HG03025 (cell line): Measurements from ENCODE around the gene RASGRF1.

ENCODE experiments used
- ATAC-seq: cut with Tn5 transposase; IDR thresholded peaks from one replicate; pipeline ENCODE4 v1.9.1; 2021; ENCODE audit warnings: mild to moderate bottlenecking, moderate library complexity; ENCODE audit not compliant: unreplicated experiment, low FRiP score

Gene RASGRF1

GRCh38 chr15:79067969-79068368 is 22.6 kb downstream of the RASGRF1 start:
- ATAC-seq: no peak

DNA sequence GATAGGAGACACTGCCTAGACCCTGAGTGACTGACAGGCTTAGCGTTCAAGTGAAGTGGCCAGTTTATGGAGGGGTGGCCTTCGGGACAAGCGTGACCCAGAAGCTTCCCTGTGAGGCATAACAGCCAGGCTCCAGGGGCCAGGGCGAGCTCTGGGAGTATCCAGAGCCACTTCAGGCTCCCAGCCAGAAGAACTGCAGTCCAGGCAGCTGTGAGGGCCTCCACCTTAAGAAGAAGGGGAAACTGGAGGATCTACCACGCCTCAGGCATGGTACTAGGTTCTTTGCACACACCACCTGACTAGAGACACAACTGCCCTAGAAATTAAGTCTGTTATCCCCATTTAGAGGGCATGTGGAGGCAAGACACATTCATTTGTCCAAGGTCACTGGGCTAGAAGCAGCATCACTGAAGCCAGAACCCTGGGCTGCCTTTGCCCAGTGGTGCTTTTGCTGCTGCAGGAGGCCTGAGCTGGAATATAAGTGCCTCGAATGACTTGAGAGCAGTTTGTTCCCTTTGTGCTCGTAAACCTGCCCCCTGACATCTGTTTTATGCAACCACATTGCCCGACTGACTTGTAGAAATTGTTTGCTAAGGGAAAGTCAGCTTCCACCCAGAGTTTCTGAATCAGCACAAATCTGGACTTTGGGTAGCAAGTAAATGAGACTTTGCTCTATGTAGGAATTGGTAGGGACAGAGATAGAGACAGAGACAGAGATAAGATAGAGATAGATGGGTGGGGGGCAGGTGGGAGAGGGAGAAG is 23.3 kb downstream of the RASGRF1 start:
- ATAC-seq: no peak

- ATAC-seq: no peak
Observed at GRCh38 chr15:79066391-79067071, 24.0 kb downstream of the RASGRF1 start.

- ATAC-seq: no peak
Observed at GRCh38 chr15:79065706-79066376, 24.7 kb downstream of the RASGRF1 start.

- no peak for ATAC-seq
Observed at GRCh38 chr15:79065361-79065705, 25.2 kb downstream of the RASGRF1 start.

GRCh38 chr15:79064496-79064895 is 26.1 kb downstream of the RASGRF1 start:
- ATAC-seq: no peak

GRCh38 chr15:79060175-79060574 is 30.4 kb downstream of the RASGRF1 start:
- ATAC-seq: no peak

DNA sequence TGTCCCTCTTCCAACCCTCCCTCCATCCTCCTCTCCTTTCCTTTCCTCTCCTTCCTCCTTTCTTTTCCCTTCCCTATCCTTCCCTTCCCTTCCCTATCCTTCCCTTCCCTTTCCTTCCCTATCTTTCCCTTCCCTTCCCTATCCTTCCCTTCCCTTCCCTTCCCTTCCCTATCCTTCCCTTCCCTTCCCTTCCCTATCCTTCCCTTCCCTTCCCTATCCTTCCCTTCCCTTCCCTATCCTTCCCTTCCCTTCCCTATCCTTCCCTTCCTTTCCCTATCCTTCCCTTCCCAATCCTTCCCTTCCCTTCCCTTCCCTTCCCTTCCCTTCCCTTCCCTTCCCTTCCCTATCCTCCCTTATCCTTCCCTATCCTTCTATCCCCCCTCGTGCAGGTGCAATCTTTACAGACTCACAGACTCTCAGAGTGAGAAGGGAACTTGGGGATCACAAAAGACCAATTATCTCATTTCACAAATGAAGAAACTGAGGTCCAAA is 31.5 kb downstream of the RASGRF1 start:
- no peak for ATAC-seq

DNA sequence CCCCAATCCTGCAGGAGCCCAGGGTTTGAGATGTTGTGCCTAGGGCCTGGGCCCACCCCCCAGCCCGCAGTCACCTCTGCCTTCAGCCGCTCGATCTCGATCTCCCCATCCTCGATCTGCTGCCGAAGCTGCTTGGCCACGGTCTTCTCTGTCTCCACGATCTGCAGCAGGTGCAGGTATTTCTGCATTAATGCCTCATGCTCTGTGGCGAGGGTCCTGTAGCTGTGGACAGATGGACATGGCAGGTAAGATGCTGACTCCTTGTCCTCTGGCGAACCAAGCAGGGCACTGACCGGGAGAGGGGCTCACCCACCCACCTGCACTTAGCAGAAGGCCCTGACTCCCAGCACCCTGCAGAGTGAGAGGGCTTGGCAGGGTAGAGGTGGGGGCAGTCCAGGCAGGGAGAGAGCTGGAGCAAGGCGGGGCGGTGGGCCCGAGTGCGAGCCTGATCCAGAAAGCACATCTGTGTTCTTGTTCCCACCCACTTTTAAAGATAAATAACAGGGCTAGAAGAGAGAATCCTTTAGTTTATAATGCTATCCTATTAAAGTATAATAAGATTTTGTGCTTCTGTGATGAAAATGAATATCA is 32.2 kb downstream of the RASGRF1 start:
- no peak for ATAC-seq

GRCh38 chr15:79057050-79057449 is 33.5 kb downstream of the RASGRF1 start:
- ATAC-seq: no peak

DNA sequence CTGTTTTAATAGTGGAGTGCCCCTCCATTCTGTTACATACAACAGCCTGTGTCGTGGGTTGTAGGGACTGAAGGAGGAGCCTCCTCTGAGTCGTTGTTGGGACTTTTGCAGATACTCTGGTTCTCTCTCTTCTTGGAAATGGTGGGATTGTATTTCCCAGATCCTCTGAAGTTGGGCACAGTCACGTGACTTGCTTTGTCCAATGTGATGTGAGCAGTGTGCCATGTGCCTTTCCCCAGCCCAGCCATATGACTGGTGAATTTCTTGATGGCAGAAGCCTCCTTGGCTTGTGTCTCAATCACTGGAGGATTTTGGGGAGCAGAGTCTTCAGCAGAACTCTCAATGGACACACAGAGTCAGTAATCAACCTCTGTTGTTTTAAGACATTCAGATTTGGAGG is 36.2 kb downstream of the RASGRF1 start:
- no peak for ATAC-seq

GRCh38 chr15:79053894-79054293 is 36.7 kb downstream of the RASGRF1 start:
- ATAC-seq: no peak

GRCh38 chr15:79051941-79052731 is 38.4 kb downstream of the RASGRF1 start:
- no peak for ATAC-seq

DNA sequence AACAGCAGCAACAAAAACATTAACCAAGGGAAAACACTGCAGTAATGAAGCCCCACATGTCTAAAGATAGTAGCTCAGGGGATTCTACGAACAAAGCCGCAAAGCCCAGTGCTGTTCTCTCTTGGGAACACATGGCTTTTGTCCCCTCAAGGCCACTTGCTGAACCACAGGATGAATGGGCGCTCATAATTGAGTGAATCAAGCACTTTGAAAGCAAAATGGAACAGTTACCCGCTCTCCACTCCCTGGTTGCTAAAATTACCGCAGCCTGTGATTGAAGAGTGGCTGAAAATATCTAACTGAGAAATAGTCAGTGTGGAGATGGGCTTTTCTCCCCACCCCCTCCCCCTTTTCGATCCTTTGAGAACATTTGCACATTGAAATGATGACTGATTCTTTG is 39.6 kb downstream of the RASGRF1 start:
- no peak for ATAC-seq

GRCh38 chr15:79050341-79050740 is 40.2 kb downstream of the RASGRF1 start:
- no peak for ATAC-seq

DNA sequence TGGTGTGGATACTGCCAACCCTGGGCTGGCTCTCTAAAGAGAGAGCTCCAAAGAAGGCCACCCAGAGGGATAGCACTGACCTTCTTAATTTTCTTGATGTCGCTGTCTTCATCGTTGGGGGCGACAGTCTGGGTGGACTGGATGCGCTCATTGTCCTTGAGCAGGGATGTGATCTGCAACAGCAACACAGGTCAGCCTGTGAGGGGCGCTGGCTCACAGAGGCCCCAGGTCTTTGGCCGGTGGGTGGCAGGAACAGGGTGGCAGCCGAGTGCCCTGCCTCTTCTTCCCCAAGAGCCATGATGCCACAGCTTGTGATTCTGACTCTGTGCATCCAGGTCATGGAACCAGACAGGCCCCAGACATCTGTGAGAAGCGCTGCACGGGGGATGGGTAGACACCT is 41.2 kb downstream of the RASGRF1 start:
- no peak for ATAC-seq

DNA sequence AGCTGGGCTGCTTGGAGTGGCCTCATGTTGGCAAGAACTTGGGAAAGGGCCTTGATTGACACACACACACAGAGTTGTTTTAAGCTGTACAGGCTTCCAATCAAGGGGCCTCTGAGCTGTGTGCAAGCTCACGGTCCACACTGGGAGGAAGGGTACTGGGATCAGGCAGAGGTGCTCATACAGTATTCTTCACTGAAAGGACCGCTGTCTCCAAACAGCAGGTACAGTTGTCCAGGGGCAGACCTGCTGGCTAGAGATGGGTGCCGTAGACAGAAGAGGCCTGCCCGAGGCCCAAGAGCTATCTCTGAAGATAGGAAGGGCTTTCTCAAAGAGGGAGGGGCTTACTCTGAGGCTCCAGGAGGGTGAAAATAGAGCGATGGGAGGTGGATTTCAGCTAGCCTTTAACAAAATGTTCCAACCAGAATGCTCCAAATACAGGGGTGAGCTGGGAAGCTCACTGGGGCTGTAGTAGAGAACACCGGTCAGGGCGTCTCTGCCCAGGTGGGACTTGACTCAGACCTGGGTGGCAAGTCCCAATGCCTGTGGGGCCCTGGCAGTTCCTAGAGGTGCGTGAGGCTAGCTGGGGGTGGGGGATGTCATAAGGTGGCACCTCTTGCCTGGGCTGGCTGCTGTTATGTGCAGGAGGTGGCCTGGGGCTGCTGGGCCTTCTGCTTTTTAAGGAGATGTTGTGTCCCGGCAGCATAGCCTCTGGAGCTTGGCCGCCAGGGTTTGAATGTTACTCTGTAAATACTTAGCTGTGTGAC is 42.7 kb downstream of the RASGRF1 start:
- no peak for ATAC-seq

DNA sequence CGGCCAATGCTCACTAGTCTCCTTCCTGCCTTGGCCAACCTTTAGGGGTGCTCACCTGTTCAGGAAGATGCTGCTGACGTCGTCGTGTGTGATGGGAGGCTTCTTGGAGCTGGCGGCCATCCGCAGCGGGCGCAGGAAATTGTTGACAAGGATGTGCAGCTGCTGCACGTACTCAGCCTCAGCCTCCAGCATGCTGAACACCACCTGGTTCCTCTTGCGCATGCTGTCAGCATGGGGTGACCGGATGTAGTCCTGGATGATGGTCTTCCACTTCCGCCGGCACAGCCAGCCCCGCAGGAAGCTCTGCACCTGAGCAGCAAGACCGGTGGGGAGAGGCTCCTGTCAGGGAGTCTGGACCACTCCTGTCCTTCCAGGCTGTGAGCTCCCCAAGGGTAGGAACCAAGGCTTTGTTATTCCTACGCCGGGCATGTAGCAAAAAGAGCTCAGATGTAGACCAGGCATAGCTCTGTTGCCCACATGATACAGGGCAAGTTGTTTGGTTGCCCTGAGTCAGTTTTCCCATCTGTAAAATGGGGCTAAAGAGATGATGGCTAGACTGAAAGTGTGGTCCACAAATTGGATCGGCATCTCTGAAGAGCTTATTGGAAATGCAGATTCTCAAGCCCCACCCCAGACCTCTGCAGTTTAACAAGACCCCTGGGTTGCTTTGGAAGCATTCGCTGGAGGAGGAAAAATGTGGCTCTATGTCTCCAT is 43.7 kb downstream of the RASGRF1 start:
- no peak for ATAC-seq

GRCh38 chr15:79045041-79045440 is 45.5 kb downstream of the RASGRF1 start:
- ATAC-seq: no peak
